AG20443 (cell line): ENCODE data around the gene FXYD4.
A peak's percentile ranks its signal among the peaks of the same experiment; 100 is the strongest.

Experiments used
- DNase-seq: peaks from one replicate; pipeline ENCODE4 v3.0.0; 2012; ENCODE audit warnings: low spot score, mixed read lengths

FXYD4 gene

DNA sequence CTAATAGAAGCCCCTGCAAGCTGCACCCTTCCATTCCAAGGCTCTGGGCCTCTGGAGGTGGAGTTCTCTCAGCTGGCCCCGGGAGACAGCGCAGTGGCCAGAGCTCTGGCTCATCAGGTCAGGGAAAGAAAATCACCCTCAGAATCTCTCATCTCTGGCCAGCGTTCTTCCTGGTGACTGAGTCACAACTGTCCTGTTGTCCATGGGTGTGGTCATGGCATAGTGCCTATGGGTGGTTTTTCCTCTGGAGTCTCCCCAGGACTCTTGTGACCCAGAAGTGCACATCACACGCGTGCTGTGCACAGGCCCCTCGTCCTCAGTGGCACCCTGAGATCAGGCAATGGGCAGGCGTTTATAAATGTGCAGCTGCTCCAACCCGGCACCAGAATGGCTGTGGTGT lies 27.4 kb upstream of the FXYD4 start:
- no peak for DNase-seq

DNA sequence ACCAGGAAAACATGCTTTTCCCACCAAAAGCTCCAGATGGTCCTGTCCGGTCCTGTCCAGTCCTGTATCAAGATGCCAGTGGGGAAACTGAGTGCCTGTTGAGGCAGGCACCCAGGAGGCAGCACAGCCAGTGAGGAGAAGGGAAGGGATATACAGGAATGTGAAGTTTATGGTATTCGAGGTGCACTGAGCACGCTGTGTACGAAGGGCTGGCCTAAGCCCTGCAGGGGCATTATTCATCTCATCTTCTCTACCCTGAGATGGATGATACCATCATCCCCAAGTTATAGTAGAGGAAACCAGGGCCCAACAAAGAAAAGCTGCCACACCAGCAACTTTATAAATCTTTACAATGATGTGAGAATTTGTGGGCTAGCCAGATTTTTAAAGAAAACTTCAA lies 23.4 kb upstream of the FXYD4 start:
- no peak for DNase-seq

DNA sequence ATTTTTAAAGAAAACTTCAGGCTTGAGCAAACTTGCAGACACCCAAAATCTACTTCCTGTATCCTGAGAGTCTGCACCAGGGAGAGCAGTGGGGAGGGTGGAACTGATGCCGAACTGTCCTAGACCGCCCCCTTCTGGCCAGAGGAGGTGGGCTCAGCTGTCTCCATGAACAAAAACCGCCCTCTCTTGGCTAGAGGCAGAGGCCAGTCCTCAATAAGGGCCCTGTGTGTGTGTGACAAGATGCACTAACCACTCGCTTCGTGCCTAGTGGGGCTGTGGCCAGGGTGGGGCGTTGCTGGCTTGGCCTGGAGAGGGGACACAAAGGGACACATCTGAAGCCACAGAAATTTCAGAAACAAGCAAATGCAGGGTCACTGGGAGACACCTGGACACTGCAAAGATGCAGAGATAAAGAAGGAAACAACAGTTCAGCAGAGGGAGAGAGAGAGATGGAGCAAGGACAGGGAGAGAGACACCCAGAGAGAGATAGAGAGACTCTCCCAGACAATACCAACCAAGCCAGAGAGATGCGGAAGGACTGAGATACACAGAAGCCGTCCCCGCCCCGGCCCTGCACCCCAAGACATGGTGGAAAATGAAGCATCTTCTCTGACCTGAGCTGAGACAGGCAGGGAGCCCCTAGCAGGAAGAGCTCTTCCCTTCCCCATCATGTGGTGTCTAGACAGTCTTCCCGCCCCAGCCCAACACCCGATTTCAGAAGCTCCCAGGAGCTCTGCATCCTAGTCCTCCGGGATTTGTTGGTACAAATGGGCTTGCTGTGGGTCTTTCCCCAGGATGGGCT lies 22.7 kb upstream of the FXYD4 start:
- peak; percentile 95 for DNase-seq

DNA sequence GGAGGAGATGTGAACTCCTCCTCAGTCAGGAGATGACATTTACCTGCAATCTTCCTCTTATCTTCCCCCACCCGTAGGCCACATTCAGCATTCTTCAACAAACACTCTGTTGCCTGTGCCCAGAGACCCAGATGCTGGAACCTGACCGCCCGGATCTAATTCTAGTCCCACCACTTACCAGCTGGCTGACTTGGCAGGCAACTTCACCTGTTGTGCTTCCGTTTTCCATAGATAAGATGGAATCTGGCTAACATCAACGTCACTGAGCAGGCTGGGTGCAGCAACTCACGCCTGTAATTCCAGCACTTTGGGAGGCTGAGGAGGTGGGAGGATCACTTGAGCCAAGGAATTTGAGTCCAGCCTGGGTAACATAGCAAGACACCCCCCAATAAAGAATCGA lies 21.3 kb upstream of the FXYD4 start:
- no peak for DNase-seq

DNA sequence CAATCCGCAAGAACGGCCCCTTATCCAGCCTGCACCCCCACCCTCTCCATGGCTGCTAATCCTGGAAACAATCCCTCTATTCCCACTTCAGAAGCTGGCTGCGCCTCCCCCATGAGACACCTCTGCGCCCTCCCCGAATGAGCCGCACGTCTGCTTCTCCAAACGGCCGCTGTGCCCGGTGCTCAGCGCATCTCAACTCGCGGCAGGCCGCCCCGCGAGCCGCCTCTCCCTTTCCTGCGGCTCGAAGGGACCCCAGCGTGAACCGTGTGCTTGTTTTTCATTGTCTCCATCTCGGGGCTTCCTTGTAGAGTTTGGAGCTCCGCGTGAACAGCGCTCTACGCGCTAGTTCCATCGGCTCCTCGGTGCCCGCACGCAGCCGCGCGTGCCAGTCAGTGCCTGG lies 20.8 kb upstream of the FXYD4 start:
- no peak for DNase-seq

DNA sequence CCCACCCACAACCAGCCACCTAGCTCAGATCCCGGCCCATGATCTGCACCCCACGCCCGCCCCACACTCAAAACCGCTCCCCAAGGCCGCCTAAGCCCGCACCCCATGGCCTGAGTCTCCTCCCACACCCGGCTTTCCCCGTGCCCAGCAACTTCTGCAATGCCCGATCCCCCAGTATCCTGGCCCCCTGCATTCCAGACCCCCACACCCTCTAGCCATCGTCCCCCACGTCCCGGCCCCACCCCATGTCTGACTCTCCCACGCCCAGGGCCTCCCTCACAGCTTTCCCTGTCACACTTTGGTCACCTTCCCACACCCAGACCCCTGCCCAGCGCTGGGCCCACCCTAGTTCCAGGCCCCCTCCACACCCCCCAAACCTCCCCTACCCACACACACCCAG lies 20.1 kb upstream of the FXYD4 start:
- DNase-seq = no peak

DNA sequence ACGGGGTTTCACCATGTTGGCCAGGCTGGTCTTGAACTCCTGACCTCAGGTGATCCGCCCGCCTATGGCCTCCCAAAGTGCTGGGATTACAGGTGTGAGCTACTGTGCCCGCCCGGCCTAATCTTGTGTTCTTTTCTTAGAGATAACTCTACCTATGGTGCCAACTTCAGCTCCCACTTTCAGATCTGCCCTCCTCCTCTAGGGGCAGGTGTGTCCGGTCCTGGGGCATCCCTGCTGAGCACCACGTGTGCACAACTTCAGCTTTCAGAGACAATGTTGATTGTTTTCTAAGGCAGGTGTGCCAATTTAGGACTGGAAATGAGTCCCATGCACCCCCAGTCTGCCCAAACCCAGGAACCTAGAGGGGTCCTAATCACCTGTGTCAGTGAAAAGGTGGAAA lies 18.5 kb upstream of the FXYD4 start:
- no peak for DNase-seq

DNA sequence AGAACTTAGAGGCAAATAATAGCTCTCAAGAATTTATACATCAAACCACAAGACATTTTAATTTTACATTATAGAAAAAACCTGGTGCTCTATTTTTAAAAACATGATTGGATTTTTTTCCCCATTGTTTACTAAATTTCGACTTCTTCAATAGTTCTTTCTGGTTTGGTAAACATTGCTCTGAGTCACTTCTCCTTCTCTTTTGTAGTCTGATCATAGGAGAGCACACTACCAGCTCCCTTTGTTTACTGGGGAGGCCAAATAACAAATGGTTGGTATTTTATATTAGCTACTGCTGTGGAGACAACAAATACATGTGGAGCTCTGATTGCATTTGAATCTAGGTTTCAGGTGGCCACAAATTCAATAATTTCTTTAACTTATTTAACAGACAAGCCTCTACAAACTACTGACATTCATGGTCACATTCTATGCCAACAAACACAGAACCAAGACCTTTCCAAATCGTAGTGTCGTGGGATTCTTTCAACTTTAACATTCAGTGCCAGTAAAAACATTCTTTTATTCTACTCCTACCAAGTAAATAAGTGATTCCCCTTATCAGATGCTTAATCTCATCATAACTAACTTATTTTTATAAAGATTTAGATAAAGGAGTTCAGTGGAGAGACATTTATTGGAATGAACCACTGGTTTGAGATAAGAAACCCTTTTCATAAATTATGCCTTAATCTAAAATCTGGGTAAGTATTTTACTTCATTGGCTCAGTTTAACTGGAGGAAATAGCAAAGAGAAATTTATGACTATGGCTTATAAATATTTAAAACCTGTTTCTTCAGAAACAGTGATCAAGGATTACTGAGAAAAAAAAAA lies 17.7 kb upstream of the FXYD4 start:
- no peak for DNase-seq

DNA sequence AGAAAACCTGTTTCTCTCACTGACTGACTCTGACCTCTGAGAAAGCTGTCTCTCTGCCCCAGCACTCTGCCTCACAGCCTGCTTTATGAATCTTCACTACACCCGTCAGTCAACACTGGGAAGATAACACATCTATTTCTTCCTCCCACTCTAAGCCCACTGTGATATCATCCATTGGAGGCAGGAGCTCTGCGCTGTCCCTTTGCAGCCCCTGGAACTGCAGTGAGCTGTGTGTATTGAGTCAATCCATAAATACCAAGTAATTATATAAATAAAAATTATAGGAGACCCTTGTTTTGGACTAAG lies 17.2 kb upstream of the FXYD4 start:
- no peak for DNase-seq

DNA sequence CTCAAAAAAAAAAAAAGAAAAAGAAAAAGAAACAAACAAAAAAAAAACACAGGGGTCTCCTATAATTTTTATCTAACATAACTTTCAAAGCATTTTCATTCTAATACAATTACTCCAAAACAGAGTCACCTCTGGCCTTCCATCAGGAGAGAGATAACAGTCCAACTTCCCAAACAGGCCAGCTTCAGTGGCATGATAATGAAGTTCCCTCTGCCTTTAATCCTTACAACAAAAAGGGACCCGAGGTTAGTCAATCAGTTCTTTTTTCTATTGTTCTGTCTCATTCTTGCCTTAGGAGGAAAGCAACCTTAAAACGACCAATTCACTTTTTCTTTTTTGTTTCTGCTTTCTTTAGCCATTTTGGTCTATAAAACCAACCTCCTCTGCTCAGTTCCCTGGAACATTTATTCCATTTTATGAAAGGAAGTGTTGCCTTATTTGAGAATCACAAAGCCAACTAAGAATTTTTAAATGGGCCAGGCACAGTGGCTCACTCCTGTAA lies 16.5 kb upstream of the FXYD4 start:
- no peak for DNase-seq

DNA sequence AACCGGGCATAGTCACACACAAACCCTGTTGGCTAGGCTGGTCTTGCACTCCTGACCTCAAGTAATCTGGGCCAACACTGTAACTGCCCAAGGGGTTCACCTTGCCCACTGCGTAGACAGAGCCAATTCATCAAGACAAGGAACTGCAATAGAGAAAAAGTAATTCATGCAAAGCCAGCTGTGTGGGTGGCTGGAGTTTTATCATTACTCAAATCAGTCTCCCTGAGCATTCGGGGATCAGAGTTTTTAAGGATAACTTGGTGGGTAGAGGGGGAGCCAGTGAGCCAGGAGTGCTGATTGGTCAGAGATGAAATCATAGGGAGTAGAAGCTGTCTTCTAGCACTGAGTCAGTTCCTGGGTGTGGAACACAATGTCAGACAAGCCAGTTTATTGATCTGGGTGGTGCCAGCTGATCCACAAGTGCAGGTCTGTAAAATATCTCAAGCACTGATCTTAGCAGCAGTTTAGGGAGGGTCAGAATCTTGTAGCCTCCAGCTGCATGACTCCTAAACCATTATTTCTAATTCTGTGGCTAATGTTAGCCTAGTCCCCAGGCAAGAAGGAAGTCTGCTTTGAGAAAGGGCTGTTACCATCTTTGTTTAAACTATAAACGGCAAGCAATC lies 15.6 kb upstream of the FXYD4 start:
- no peak for DNase-seq

DNA sequence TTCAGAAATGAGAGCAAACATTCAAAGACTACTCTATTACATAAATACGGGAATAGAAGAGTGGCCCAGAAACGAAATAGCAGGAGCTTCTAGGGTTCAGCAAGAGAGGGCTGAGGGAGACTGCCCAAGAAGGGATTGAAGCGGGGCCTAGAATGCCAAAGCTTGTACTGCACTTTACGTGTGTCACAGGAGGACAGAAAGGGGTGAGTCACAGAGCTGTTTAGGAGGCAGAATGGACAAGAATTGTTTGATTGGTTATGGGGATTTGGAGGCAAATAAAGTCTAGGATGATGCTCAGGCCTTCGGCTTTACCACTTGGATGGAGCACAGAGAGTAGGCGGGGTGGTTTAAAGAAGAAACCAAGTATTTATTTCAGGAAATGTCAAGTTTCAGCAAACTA lies 11.3 kb upstream of the FXYD4 start:
- DNase-seq = no peak

DNA sequence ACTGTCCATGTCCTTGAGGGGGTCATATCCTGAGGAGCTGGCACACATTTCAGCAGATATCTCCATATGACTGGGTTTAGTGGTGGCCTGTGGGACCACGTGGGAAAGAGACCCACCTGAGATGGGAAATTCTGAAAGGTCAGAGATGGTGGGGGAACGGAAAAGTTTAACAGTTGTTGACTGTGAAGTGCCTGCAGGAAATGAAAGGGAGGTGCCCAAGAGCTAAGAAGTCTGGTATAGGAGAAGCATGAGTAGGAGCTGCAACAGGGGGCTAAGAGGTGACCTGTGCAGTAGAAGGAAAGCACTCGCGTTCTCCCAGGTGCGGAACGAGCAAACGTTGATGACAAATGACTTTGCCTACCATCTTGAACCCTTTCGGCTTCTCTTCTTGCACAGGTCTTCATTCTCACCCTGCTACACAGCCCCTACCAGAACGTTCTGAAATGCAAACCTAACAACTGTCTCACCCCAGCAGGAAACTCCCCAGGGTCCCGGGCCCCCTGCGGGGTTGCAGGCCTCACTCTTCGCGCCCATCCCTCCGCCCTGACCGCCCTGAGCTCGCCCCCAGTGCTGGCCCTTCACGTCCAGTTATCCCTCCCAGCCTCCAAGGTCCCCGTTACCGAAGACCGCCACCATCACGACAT lies 9.8 kb upstream of the FXYD4 start:
- no peak for DNase-seq

DNA sequence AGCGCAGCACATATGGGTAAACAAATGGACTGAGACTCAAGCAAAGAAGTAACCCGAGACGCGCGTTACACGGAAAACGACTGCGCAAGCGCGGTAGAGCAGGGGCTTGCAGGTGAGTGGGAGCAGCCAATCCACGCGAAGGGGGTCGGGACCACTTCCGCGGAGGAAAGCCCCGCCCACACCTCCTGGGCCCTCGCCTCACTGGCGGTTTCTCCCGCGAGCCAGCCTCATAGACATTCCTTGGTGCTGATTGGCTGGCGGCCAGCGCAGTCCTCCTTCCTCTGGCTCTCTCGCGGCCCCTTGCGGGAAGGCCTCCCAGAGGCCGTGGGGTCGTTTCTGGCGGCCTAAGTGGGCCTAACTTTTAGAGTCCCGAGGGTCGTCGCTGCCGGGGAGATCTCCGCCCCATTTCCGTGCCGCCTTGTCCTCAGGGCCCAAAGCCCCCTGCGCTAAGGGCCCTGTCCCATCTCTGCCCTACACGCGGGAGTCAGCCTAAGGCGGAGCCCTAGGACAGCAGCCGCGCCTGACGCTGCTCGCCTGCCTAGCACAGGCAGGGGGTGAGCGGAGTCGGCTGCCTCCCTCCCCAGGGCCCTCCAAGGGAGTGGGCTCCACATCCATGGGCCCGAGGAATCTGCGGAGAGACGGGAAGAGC lies 9.1 kb upstream of the FXYD4 start:
- DNase-seq = peak; percentile 82

DNA sequence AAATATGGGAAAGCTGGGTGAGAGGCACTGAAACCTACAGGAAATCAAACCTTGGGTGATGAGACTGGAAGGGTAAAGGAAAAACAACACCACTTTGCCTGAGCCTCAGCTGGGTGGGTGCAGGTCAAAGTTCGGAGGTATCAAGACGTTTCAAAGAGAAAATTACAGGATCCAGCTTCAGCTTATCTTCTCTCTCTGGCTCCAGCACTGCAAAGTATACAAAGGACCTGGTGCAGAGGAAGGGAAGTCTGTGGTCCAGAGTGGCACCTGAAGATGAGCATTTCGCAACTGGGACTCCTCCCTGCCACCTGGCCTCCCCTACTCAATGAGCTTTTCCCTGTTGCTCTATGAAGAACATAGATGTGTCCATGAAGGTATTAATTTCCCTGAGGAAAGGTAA lies 6.4 kb upstream of the FXYD4 start:
- no peak for DNase-seq

DNA sequence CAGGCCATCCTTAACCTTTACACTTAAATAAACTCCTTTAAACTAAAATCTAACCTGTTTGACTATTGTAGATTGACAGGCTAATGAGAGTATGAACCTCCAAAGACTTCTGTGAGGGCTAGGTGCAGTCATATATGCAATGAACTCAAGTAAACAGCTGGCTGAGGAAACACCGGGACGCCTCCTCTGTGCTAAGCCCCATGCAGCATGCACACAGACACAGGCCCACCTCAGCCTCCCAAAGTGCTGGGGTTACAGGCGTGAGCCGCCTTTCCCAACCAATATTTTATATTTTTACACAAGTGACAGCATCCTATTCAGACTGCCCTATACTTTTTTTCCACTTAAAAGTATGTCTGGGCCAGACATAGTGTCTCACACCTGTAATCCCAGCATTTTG lies 1.5 kb upstream of the FXYD4 start:
- DNase-seq = no peak

DNA sequence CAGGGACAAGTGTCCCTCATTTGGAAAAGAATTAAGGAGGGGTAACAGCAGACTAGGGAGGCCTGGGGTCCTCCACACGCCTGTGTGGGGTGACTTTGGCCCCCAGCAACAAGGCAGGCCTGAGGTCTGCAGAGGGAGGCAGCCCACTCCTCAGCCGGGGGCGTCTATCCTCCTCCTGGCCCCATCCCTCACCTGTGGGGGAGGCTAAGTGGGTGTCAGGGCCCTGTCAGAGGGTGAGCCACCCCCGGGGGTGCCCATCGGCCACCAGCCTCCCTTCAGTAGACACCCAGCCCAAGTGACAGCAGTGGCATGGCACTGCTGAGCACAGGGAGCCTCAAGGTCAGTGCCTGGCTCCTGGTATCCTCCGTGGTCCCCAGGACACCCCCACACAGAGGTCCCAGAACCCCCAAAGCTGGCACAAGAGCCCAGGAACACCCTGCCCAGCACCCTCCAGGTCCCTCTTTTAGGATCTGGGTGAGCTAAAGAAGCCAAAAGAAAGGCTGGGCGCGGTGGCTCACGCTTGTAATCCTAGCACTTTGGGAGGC lies 693 bp upstream of the FXYD4 start:
- no peak for DNase-seq

DNA sequence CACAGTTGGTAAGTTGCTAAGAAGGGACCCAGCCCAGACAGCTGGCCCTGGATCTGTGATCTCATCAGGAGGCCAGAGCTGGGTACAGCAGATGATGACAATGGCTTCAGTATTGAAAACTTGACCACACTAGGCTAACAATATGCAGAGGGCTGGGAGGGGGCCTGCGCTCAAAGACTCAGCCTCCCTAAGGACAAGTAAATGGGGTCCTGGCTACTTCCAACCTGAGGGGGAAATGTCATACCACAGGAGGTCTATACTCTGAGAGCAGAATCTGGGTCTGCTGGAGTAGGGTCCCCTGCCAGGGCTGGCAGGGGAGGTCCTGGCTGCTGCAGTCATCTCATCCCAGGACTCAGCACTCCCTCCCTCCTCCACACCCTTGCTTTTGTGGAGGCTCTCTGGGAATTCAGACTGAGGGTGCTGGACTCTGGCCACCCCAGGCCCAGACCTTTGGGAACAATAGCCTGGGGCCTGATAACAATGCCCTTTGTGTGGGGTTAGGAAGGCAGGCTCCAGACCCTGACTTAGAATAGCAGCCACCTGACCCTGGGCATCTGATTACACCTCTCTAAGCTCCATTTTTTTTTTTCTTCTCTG lies 1.4 kb downstream of the FXYD4 start:
- DNase-seq = no peak

DNA sequence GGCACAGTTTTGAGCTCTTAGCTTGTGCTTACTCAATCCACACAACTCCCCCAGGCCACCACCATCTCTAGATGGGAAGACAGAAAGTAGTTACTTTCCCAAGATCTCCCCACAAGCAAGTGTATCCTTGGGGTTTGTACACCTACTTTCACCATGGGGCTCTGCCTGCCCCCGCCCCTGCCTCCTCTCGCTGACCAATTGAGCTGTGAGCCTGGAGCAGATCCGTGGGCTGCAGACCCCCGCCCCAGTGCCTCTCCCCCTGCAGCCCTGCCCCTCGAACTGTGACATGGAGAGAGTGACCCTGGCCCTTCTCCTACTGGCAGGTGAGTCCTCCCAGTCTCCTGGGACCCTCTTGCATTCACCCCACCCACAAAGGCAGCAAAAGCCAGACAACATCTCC lies 2.0 kb downstream of the FXYD4 start:
- no peak for DNase-seq

DNA sequence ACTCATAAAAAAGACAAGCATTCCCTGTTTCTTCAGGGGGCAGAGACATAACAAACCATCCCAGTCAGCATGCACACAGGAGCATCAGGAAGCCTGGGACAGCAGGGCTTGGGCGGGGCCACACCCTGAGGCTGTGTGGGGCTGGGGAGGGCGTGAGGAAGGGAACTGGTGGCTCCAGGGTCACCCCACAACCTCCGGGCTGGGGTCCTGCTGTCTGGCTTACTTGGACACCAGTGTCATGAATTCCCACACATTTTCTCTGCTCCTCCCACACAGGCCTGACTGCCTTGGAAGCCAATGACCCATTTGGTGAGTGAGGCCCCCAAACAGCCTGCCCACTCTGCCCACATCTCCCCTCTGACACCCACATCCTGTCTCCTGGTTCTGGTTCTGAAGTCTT lies 2.8 kb downstream of the FXYD4 start:
- no peak for DNase-seq

DNA sequence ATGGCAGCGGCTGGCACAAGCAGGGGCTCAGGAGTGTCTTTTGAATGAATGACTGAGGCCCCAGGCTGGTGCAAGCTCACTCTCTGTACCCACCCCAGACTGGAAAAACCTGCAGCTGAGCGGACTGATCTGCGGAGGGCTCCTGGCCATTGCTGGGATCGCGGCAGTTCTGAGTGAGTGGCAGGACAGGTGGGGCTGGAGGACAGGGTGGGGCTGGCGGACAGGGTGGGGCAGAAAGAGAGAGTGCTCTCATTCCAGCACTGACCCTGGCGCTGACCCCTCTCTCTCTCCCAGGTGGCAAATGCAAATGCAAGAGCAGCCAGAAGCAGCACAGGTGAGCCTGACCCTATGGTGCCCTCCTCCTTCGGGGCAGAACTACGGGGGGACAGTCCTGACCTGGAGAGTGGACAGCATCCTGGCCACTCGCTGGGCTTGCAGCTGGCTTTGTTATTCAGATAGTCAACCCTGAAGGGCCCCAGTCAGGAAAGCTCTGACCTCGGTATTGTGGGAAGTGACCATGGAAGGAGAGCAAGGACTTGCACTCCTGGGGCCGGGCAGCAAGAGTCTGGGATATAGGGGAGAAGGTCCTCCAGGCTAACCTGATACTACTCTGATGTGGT lies 4.1 kb downstream of the FXYD4 start:
- no peak for DNase-seq
